Activated CD8-positive, alpha-beta memory T cell treated with anti-CD3 and anti-CD28 coated beads, Interleukin-2, amount 50 U/mL, for 24 hours (primary cell): ENCODE data around the gene SH3TC2.

Source experiments
- DNase-seq: peaks from one replicate; pipeline ENCODE4 v3.0.0-alpha.2; 2020; ENCODE audit errors: extremely low read depth

The SH3TC2 gene

DNA sequence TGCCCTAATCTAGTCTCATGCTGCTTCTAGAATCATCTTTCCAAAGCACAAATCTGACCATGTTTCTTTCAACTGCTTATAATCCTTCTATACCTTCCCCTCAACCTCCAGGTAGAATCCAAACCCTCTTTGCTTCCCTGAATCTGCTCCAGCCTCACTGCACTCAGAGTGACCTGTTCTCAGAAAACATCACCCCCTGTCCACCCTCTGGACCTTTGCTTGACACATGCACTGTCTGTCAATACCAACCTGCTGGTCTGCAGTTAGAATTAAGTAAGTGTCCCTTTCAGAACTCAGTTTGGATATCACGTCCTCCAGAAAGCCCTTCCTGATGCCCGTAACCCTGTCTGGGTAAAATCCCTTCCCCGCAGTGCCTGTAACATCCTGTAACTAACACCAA lies 63.1 kb downstream of the SH3TC2 start:
- DNase-seq, result no peak

DNA sequence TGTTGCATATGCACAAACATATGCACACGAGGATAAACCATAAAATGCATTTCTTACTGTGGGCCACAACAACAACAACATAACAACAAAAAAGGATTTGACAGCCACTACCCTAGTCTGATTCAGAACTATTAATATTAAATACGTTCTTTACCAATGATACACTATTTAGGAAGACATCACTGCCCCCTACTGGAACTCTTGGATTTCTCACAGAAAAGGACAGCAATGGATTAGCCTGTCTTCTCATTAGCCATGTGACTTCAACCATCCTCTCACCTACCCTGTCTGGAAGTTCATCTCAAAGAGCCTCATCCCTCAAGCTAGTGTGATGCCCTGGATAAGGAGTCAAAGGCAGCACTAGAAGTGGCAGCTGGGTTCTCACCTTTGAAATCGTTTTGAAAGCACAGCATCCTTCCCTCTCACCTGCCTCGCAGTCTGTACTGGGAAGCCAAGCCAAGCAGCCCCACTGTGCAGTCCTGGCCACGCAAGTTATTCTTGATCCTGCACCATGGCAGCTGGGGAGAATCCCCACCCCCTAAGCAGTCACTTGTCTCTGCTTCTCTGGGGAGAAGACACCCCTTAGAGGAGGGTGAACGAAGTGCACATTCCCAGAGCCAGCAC lies 64.6 kb downstream of the SH3TC2 start:
- no peak for DNase-seq

DNA sequence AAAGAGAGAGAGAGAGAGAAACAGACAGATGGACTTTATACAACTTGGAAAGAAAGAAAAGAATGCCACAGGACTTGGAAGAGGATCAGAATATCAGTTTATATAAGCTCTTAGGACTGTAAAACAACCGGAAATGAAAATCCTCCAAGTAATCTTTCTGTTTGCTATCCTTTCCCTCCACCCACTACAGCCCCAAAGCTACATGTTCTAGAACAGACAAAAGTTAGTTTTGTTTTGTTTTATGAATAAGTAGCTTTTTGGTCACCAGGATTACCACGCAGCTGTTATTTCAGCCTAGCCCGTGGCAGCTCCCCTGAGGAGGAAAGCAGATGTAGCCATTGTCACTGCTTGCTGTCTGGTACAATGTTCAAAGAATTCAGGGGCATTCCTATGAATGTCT lies 66.6 kb downstream of the SH3TC2 start:
- DNase-seq, result no peak

DNA sequence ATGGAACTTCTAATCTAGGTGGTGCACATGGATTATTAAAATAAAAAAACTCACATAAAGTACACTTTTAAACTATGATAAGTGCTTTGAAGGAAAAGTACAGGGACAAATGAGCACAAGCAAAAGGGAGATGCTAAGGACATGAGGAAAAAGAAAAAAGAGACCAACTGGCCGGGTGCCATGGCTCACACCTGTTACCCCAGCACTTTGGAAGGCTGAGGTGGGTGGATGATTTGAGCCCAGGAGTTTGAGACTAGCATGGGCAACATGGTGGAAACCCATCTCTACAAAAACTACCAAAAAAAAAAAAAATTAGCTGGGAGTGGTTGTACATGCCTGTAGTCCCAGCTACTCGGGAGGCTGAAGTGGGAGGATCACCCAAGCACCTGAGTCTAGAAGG lies 67.1 kb downstream of the SH3TC2 start:
- no peak for DNase-seq

DNA sequence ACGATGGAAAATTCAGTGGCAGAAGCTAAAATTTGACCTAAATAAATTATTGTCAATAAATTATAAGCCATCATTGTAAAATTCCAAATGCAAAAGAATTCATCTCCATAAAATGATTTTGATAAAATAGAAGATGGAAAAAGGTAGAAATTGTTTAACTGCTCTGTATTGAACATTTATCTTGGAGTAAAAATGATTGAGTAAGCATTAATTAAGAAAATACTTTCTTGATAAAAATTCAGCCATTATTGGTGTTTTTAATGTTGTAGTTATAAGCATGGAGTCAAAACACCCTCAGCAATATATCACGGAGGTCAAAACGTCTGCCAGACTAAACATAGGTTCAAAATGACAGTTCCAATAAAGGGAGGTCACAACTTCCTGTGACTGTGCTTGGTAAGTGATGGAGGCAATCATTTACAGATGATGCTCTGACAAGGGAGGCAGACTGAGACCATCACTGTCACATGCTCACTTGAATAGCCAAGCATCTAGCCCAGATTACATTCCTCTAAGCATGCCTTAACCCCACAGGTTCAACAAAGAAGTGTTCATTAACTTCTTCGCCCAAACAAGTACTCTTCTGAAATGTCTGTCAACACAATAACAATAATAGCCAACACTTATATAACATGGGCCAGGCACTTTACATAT lies 69.5 kb downstream of the SH3TC2 start:
- DNase-seq, result no peak

DNA sequence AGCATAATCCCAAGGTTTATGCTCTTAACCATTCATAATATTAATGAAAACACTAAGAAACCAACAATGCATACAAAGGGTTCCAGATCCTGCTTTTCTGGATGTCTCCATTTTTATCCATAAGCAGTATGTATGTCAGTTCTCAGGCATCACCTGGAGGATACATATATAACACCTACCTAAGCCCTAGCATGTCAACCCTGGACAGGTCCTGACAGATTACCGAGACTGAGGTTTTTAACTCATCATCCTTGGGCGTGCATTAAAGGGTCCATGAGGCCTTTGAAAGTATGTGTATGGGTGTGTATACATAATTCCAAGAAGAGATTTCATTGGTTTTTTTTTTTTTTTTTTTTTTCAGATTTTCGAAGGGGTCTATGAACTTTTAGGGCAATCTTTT lies 70.6 kb downstream of the SH3TC2 start:
- DNase-seq, result no peak

DNA sequence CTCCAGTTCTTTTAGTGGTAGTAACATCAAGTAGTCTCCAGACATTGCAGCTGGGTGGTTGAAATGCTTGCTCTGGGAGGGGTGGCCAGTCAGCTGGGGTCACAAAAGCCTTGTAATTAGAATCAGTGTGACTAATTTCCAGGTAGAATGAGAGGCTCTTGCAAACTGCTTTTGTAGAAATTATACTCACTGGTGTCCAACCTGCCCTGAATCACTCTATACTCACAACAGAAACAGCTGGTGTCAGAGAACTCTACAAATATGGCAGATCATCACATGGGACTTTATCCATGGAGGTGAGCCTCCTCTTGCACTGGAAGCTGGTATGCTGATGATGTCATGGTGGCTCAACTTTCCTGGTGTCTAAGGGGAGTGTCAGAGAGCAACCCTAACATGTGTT lies 71.3 kb downstream of the SH3TC2 start:
- DNase-seq, result no peak

DNA sequence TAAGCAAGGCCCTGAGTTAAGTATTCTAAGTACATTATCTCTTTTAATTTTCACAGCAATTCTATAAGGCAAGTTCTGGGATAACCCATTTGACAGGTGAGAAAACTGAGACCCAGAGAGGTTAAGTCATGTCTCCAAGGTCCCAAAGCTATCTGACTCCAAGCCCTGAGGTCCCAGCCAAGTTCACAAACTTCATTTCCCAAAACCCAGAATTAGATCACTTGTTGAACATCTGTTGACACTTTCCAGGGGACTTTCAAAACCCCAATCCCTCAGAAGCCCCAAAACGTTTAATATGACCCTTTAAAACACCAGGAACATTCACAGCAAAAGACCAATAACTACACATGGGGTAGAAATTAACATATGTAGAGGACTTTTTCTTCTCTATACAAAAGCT lies 72.0 kb downstream of the SH3TC2 start:
- no peak for DNase-seq

DNA sequence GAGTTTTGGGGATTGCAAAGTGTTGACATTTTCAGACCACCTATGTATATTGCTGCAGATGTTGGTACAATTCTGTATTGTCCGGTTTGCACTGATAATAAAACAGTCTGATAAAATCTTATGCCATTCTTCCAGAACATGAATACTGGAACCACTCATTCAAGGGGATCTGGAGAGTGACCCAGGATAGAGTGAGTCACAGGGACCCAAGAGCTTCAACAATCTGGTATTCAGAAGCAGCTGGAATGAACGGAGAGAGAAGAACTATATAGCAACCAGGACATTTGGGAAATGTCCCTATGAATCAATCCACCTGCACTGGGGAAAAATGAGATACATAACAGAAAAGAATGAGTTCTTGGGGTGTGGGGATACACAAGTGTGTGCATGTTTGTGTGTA lies 73.3 kb downstream of the SH3TC2 start:
- no peak for DNase-seq

DNA sequence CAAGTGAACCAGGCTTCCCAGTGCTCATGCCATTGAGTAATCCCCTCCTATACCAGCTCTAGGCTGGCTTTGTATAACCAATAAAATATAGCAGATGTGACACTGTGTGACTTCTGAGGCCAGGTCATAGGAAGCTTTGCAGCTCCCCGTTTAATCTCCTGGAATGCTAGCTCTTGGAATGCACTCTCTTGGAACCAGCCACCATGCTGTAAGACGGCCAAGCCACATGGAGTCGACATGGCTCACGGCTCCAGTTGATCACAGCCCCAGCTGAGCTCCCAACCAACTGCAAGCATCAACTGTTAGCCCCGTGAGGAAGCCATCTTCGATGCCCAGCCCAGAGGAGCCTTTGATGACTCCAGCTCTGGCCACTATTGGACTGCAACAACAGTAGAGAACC lies 74.5 kb downstream of the SH3TC2 start:
- no peak for DNase-seq

DNA sequence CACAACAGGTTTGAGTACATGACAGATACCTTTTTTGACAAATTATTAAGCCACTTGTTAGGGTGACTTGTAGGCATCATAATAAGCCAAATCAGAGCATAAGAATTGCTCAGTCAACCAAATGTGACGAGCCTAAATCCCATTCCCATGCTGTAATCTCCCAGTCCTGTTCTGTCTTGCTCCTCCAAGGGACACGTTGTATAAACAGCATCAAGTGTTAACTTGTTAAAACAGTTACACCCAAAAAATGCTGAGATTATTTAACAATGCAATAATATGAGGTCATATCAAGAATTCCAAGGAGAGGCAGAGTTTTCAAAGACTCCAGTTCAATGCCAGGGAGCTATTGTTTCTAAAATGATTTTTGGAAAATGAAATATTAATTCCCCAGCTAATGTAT lies 76.2 kb downstream of the SH3TC2 start:
- no peak for DNase-seq

DNA sequence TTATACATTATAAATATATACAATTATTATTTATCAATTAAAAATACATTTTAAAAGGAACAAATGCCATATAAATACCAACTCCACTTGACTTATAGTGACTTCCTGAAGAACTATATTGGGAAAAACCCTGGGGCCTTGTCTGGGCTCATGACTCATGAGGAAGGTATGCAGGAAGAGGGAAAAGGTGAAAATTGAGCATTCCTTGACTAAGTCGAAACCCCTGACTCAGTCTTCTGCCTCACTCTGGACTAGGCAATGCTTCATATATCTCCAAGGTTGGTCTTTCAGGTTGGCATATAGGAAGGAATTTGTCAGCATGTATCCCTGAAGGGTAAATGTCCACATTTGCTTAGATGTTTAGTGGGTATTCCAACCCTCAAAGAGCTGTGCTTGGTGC lies 78.5 kb downstream of the SH3TC2 start:
- DNase-seq, result no peak

DNA sequence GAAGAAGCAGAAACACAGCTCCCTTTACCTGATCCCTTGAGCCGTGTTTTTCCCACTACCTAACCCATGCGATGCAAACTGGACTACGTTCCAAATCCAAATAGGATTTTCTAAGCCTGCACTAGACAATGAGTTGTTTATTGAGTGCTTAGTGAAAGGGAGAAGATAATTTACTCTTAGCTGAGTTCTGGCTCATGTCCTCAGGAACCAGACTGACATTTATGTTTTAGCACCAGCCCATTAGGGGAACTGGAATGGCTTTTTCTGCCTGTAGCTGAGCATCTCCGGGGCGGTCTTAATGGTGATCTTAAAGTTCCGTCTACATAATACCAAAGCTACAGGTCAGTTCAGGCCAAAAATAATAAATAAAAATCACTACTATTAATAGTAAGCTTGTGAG lies 81.5 kb downstream of the SH3TC2 start:
- DNase-seq, result no peak

DNA sequence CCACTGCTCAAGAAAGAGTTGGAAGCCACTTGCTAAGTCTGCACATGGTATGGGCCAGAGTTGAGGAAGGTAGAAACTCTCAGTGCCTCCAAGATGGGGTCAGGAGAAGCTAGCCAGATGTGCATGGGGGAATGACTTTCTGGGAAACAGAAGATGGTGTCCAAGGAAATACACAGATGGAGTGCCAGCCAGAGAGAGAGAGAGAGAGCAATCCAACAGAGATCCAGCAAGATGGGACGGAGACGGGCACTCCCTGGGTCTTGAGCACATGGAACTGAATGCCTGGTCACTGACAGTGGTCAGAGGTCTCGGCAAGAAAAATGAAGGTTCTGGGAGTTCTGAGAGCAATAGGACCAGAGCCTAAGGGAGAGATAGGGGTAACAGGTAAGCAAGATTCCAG lies 82.1 kb downstream of the SH3TC2 start:
- DNase-seq, result no peak

DNA sequence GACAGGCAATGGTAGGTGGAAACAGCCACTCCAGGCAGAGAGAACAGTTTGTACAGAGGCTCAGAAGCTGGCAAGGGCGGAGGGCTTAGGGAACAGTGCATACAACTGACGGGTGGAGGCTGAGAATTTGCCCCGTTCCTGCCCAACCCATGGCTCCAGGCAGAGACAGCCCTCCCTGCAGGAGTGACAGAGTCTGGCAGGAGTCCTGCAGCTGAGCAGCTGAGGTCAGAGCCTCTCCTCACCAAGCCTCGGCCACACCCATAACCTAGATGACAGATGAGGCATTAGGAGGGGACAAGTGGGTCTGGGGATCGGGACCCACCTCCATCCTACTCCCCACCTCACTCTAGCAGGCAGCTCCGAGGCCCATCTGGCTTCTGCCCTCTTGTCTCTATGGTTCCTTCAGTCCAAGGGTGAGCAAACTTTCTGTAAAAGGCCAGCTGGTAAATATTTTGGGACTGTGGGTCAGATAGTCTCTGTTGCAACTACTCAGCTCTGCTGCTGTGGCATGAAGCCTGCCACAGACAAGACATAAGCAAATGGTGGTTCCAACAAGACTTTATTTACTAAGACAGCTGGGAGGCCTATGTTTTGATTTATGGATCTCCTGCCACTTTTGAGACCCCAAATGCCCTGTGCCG lies 83.7 kb downstream of the SH3TC2 start:
- DNase-seq, result no peak

DNA sequence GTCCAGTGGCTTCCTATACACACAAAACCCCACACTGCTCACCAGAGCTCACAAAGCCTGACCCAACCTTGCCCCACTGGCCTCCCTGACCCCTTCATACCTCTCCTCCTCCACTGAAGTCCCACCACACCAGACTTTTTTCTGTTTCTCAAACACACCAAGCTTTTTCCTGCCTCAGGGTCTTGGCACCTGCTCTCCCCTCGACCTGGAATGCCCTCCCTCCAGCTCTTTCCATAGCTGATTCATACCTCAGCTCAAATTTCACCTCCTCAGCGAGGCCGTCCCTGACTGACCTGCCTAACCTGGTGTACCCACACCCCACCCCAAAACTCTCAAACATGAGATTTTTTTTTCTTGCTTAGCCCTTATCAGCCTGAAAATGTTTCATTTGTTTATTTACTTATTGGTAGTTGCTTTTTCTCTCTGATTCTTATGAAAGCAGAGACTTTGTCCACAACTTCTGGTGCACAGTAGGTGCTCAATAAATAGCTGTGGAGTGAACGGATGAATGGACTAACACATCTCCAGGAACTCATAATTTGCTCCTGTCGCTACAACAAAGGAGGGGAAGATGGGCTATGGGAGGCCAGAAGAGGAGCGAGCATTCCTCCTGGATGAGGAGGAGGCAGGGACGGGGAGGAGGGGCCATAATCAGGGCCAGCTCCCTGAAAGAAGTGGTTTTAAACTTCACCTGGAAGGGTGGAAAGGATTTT lies 84.3 kb downstream of the SH3TC2 start:
- DNase-seq, result no peak

DNA sequence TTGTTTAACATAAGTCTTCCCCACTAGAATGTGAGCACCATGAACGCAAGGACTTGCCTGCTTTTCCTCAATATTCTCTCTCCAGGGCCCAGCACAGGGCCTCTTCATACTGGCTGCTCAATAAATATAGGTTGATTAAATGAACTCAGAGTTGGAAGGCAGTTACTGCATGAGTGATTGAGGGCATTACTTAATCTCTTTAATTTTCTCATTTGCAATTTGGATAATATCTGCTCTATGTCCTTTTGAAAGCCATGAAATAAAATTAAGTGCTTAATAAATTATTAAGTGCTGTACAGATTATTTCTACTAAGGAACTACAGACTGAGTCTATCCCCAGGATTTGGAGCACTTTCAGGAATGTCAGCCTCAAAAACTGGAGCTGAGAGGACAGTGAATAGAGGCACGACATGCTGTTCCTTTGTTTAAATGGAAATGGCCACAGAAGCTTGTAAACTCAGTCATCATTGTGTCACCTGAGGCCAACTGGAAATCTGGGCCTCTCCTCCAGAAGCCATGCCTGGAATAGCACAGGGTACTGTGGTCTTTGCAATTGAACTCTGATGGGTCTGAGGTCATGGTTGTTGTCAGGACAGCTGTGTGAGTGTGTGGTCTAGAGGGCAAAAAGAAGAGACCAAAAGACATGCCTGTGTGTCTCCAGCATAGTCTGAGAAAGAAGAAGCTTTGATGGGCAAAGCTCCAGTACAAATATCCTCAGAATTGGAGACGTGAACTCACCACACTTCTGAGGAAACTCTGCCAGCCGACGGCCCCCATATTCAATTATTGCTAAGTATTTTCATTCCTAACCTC lies 86.1 kb downstream of the SH3TC2 start:
- no peak for DNase-seq

DNA sequence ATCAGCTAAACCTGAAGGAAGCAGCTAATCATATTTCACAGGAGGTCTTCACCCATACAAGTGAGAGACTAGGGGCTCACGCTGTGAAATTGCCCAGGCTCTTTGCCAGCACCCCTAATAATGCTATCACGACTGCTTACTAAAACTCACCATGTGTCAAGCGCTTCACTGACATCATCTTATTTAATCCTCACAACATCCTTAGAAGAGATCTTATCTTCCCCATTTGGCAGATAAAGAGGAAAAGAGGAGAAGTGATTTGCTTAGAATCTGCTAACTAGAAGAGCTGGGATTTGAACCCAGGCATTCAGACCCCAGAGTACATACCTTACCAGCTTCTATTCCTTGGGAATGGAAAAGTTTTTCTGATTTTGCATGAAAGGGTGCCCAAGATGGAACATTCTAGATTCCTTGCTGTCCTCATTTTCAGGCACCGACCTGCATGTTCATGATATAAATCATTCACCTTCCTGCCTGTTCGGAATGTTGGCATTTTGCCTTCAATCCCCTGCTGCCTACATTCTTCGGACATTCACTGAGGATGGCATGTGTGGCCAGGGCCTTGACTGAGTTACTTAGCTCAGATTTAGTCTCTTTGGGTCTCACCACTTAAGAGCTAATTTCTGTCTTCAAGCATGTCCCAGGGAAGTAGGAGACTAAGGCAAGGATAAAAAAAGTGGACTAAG lies 88.1 kb downstream of the SH3TC2 start:
- no peak for DNase-seq

DNA sequence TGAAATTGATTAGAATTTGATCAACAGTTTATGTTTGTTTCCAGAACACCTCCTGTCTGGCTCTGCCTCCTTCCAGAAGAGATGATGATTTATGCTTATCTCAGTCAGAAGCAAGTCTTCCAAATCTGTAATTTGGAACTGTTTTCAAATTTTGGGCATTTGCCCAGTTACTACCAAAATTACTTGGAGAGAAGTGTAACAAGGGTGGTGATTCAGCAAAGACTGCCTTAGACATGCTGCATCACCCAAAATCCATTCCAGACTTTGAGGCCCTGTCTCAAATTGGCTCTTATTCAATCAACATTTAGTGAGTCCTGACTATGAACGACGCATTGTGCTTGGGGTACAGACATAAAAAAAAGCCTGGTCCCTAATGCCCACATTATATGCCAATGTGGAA lies 89.4 kb downstream of the SH3TC2 start:
- DNase-seq, result no peak

DNA sequence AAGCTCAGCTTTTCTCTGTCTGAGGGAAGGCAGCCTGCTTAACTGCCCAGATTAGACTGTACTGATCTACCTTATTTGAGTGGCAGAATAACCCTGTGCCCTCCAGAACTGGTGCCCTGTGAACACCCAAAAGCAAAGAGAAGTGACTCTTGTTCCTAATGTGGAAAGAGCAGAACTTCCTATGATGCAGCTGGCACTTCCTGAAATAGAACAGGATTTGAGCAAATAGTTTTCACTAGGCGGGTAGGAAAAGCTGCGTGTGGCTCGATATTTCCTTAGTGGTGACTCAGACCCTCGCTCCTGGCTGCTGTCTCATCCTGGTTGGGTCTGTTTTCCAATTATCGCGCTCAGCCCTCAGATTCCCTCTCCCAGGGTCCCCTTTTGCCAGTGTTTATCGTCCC lies 89.9 kb downstream of the SH3TC2 start:
- DNase-seq, result no peak

DNA sequence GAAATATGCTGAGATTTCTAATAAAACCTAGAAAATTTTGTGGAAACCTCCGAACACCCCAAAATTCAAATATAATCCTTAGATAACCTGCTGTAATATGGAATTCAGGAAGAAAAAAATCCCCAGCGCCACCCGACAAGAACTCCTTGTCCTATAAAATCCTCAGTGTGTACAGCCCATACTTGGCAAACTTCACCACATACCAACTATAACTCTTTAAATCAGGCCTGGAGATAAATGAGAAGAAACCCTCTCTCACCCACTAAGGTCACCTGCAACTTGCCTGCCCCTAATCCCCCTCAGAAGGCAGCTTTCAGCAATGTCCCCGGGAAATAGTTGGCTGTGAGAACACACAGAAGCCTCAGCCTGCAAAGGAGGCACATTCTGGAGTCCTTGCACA lies 90.5 kb downstream of the SH3TC2 start:
- DNase-seq, result no peak

DNA sequence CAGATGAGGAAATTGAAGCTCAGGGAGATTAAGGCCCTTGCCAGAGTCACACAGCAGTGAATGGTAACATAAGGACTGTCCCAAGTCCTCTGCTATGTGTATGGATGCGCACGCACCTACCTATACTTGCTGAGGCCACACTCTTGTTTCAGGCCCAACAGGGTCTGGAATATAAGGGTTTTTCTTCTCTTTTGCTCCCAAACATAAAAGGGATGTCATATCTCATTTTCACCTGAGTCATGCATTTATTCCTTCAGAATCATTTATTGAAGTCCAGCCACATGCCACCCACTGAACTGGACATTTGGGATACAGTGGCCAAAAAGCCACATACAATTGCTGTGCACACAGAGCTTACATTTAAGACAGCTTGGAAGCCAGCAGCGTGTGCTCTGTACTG lies 92.0 kb downstream of the SH3TC2 start:
- no peak for DNase-seq
